Dendritic cell treated with granulocyte-macrophage colony-stimulating factor and Interleukin-4, amounts not matched to agents 40 ng/mL and 50 ng/mL, for 4 days (primary cell): ENCODE results near the gene RTL10.

Experiments
- H3K27ac Mint-ChIP-seq: one replicate; pipeline ENCODE4 v1.8.0; 2022; ENCODE audit warnings: mild to moderate bottlenecking, mixed read lengths
- H3K27me3 Mint-ChIP-seq: one replicate; pipeline ENCODE4 v1.8.0; 2022; ENCODE audit warnings: mild to moderate bottlenecking, mixed read lengths
- H3K36me3 Mint-ChIP-seq: one replicate; pipeline ENCODE4 v1.8.0; 2022; ENCODE audit warnings: low read depth, mixed read lengths
- H3K4me1 Mint-ChIP-seq: one replicate; pipeline ENCODE4 v1.8.0; 2022; ENCODE audit warnings: low read depth, mixed read lengths
- H3K4me3 Mint-ChIP-seq: one replicate; pipeline ENCODE4 v1.8.0; 2022; ENCODE audit warnings: mild to moderate bottlenecking, moderate library complexity, mixed read lengths
- H3K9me3 Mint-ChIP-seq: one replicate; pipeline ENCODE4 v1.8.0; 2022; ENCODE audit warnings: mixed read lengths
- intact Hi-C: fragments of 100-400 bp; cut with micrococcal nuclease; formaldehyde crosslinking; loops from one replicate; pipeline ENCODE4 v1.15.0; 2022

Gene RTL10

GRCh38 chr22:19852177-19852781, 2.4 kb downstream of the RTL10 start:
- Mint-ChIP-seq H3K4me1 (peaks cover 42% of the 10 kb centered on the region), H3K4me3 (no peak overlapping the region), H3K9me3 (no peaks in the 10 kb centered on the region), H3K27ac (no peak overlapping the region), H3K27me3 (no peaks in the 10 kb centered on the region), H3K36me3 (peaks cover 61% of the 10 kb centered on the region)
- intact Hi-C loops, result no loop called here

GRCh38 chr22:19851291-19852176, 3.1 kb downstream of the RTL10 start:
- Mint-ChIP-seq H3K36me3 (peaks cover 66% of the 10 kb centered on the region), H3K9me3 (no peaks in the 10 kb centered on the region), H3K4me3 (no peak overlapping the region), H3K27me3 (no peaks in the 10 kb centered on the region), H3K27ac (no peak overlapping the region), H3K4me1 (peaks cover 42% of the 10 kb centered on the region)
- intact Hi-C loops, result no loop called here

- no peaks in the 10 kb centered on the region for H3K27me3 Mint-ChIP-seq
- no peak overlapping the region for H3K27ac Mint-ChIP-seq
- intact Hi-C loops, result no loop called here
- H3K4me1 Mint-ChIP-seq, result peaks cover 40% of the 10 kb centered on the region
- no peak overlapping the region for H3K4me3 Mint-ChIP-seq
- H3K9me3 Mint-ChIP-seq, result no peaks in the 10 kb centered on the region
- peaks cover 66% of the 10 kb centered on the region for H3K36me3 Mint-ChIP-seq
These were observed 3.9 kb downstream of the RTL10 start for GRCh38 chr22:19850763-19851109.

GRCh38 chr22:19849835-19850762, 4.6 kb downstream of the RTL10 start:
- intact Hi-C loops, result no loop called here
- H3K4me1 Mint-ChIP-seq, result peaks cover 40% of the 10 kb centered on the region
- H3K36me3 Mint-ChIP-seq, result peaks cover 63% of the 10 kb centered on the region
- no peaks in the 10 kb centered on the region for H3K9me3 Mint-ChIP-seq
- no peaks in the 10 kb centered on the region for H3K27me3 Mint-ChIP-seq
- no peak overlapping the region for H3K27ac Mint-ChIP-seq
- no peak overlapping the region for H3K4me3 Mint-ChIP-seq

- intact Hi-C loops, result no loop called here
These were observed 6.1 kb downstream of the RTL10 start for GRCh38 chr22:19848298-19849224.

GRCh38 chr22:19847345-19847632, 7.4 kb downstream of the RTL10 start:
- H3K4me3 Mint-ChIP-seq, result no peak overlapping the region
- no peaks in the 10 kb centered on the region for H3K27me3 Mint-ChIP-seq
- peaks cover 39% of the 10 kb centered on the region for H3K36me3 Mint-ChIP-seq
- H3K27ac Mint-ChIP-seq, result no peak overlapping the region
- no peaks in the 10 kb centered on the region for H3K9me3 Mint-ChIP-seq
- peaks cover 38% of the 10 kb centered on the region for H3K4me1 Mint-ChIP-seq
- intact Hi-C loops, result no loop called here

More at GRCh38 chr22:19848298-19849224, 6.1 kb downstream of the RTL10 start:
- H3K27ac Mint-ChIP-seq, result no peak overlapping the region
- H3K36me3 Mint-ChIP-seq, result peaks cover 50% of the 10 kb centered on the region
- H3K27me3 Mint-ChIP-seq, result no peaks in the 10 kb centered on the region
- no peak overlapping the region for H3K4me3 Mint-ChIP-seq
- peaks cover 47% of the 10 kb centered on the region for H3K4me1 Mint-ChIP-seq
- no peaks in the 10 kb centered on the region for H3K9me3 Mint-ChIP-seq

- peaks cover 33% of the 10 kb centered on the region for H3K4me1 Mint-ChIP-seq
- H3K4me3 Mint-ChIP-seq, result no peak overlapping the region
- no peaks in the 10 kb centered on the region for H3K27me3 Mint-ChIP-seq
- intact Hi-C loops, result no loop called here
- H3K27ac Mint-ChIP-seq, result no peak overlapping the region
- H3K9me3 Mint-ChIP-seq, result no peaks in the 10 kb centered on the region
- peaks cover 34% of the 10 kb centered on the region for H3K36me3 Mint-ChIP-seq
These were observed 7.9 kb downstream of the RTL10 start for GRCh38 chr22:19846620-19847344.

- no peaks in the 10 kb centered on the region for H3K9me3 Mint-ChIP-seq
- intact Hi-C loops, result no loop called here
- peak overlapping the region; percentile 57 for H3K4me3 Mint-ChIP-seq
- H3K36me3 Mint-ChIP-seq, result peaks cover 18% of the 10 kb centered on the region
- H3K27me3 Mint-ChIP-seq, result no peaks in the 10 kb centered on the region
- H3K27ac Mint-ChIP-seq, result peak overlapping the region; percentile 92
- H3K4me1 Mint-ChIP-seq, result peaks cover 29% of the 10 kb centered on the region
These were observed 9.5 kb downstream of the RTL10 start for GRCh38 chr22:19845054-19845722.

- Mint-ChIP-seq H3K4me3 (peak overlapping the region; percentile 57), H3K4me1 (peaks cover 29% of the 10 kb centered on the region)
These were observed 10.2 kb downstream of the RTL10 start for GRCh38 chr22:19844377-19845053.

GRCh38 chr22:19843857-19844376, 10.8 kb downstream of the RTL10 start:
- H3K4me1 Mint-ChIP-seq, result peaks cover 29% of the 10 kb centered on the region
- H3K9me3 Mint-ChIP-seq, result no peaks in the 10 kb centered on the region
- H3K4me3 Mint-ChIP-seq, result peak overlapping the region; percentile 57
- no peaks in the 10 kb centered on the region for H3K27me3 Mint-ChIP-seq
- H3K27ac Mint-ChIP-seq, result peak overlapping the region; percentile 92
- H3K36me3 Mint-ChIP-seq, result peaks cover 11% of the 10 kb centered on the region
- intact Hi-C loops, result no loop called here

More at GRCh38 chr22:19844377-19845053, 10.2 kb downstream of the RTL10 start:
- peaks cover 11% of the 10 kb centered on the region for H3K36me3 Mint-ChIP-seq
- H3K27me3 Mint-ChIP-seq, result no peaks in the 10 kb centered on the region
- no peaks in the 10 kb centered on the region for H3K9me3 Mint-ChIP-seq
- peak overlapping the region; percentile 92 for H3K27ac Mint-ChIP-seq
- intact Hi-C loops, result no loop called here

GRCh38 chr22:19843107-19843856, 11.4 kb downstream of the RTL10 start:
- Mint-ChIP-seq H3K36me3 (peaks cover 11% of the 10 kb centered on the region), H3K27ac (peak overlapping the region; percentile 92), H3K9me3 (no peaks in the 10 kb centered on the region), H3K27me3 (no peaks in the 10 kb centered on the region), H3K4me1 (peaks cover 29% of the 10 kb centered on the region), H3K4me3 (peak overlapping the region; percentile 57)
- intact Hi-C loops, result no loop called here
